HG02759 (cell line): ENCODE results near the gene MICAL2.

Experiments used
- ATAC-seq: cut with Tn5 transposase; IDR thresholded peaks from one replicate; pipeline ENCODE4 v1.9.1; 2021; ENCODE audit warnings: mild to moderate bottlenecking, moderate library complexity; ENCODE audit not compliant: unreplicated experiment

The MICAL2 gene

GRCh38 chr11:12280199-12280837 lies 169.9 kb downstream of the MICAL2 start:
- ATAC-seq: no peak

DNA sequence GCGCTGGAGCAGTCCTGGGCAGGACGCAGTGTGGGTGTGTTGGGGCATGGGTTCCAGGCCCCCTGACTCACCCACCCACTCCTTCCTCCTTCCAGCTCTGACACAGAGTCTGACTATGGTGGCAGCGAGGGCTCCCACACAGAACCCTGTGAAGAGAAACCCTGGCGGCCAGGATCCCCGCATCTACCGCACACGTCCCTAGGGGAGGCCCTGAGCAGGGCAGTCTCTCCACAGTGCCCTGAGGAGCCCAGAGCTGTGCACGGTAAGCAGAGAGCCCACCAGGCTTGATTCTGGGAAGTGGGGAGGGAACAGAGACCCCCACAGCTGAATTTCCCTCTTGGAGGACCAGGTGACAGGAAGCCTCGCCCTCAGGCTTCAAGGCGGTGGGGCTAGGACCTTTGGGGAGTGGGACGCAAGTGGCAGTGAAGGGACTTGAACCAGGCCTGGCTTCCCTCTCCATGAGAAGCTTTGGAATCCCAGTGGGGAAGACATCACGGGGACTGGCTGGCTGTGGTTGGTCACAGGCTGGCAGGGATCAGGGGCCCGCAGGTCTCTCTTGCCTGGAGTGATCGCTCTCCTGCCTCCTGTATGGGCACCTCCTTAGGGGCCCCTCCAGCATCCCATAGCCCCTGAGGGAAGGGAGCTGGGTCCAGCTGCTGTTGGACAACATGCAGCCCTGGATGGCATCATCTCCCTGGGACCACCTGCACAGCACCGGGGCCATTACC lies 170.6 kb downstream of the MICAL2 start:
- ATAC-seq: no peak

GRCh38 chr11:12281571-12282478 lies 171.4 kb downstream of the MICAL2 start:
- ATAC-seq: peak; percentile 54

GRCh38 chr11:12282676-12283075 lies 172.3 kb downstream of the MICAL2 start:
- no peak for ATAC-seq

DNA sequence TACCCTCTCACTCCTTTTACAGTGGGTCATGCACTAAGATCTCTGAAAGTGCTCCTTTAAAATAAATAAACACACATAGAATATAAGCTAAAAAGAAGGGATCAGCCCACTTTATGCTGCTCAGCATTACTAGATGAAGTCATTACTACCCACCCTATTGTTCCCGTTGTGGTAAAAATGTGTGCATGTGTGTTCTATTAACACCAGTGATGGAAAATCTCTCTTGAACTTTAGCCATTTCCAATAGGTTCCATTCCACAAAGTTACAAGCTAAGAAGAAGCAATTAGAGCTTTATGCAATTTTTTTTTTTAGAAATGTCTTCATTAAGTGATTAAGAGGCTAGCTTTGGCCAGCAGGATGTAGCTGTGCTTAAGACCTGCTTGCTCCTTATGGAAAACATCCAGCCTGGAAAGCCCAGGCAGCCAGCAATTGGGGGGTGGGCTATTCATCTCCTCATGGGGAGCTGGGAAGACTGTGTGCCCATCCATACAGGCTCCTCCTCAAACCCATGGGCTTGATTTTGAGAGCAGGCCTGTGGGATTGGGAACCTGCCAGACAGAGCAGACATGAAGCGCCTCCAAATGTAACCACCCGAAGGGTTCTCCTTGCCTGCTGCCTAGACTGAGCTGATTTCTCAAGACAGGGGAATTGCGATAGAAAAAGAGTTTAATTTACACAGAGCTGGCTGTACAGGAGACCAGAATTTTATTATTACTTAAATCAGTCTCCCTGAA lies 174.1 kb downstream of the MICAL2 start:
- ATAC-seq: no peak

DNA sequence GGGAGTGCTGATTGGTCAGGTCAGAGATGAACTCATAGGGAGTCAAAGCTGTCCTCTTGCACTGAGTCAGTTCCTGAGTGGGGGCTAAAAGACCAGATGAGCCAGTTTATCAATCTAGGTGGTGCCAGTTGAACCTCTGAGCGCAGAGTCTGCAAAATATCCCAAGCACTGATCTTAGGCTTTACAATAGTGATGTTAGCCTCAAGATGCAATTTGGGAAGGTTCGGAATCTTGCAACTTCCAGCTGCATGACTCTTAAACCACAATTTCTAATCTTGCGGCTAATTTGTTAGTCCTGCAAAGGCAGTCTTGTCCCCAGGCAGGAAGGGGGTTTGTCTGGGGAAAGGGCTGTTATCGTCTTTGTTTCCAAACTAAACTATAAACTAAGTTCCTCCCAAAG lies 174.7 kb downstream of the MICAL2 start:
- ATAC-seq: no peak

DNA sequence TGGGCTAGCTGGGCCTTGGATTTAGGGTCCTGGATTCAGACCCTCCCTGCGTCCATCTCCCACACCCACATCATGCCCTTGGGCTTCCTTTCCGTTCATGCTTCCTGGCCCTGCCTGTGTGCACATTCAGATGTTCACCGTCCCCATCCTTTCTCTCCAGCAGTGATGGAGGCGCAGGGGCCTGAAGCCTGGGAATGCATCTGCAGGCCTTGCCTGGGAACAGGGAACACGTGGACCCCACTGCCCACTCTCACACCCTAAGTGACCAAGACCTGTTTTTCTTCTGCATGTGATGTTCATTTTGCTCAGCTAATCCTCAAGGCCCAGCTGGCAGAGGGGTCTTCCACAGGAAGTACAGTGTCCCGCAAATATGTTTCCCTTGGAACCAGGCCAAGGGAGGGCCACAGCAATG lies 175.4 kb downstream of the MICAL2 start:
- ATAC-seq: no peak

DNA sequence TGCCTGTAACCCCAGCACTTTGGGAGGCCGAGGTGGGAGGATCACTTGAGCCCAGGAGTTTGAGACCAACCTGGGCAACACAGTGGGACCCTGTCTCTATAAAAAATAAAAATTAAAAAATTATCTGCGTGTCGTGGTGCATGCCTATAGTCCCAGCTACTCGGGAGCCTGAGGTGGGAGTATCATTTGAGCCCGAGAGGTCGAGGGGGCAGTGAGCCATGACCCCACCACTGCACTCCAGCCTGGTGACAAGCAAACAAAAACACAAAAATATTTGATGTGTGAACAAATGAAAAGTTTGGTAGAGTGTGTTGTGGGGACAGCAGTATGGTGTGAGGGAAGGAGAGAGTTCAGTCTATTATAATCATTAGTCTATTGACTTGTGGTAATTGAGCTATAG lies 176.2 kb downstream of the MICAL2 start:
- ATAC-seq: no peak

- ATAC-seq: no peak
Observed at GRCh38 chr11:12287009-12287373, 176.6 kb downstream of the MICAL2 start.

DNA sequence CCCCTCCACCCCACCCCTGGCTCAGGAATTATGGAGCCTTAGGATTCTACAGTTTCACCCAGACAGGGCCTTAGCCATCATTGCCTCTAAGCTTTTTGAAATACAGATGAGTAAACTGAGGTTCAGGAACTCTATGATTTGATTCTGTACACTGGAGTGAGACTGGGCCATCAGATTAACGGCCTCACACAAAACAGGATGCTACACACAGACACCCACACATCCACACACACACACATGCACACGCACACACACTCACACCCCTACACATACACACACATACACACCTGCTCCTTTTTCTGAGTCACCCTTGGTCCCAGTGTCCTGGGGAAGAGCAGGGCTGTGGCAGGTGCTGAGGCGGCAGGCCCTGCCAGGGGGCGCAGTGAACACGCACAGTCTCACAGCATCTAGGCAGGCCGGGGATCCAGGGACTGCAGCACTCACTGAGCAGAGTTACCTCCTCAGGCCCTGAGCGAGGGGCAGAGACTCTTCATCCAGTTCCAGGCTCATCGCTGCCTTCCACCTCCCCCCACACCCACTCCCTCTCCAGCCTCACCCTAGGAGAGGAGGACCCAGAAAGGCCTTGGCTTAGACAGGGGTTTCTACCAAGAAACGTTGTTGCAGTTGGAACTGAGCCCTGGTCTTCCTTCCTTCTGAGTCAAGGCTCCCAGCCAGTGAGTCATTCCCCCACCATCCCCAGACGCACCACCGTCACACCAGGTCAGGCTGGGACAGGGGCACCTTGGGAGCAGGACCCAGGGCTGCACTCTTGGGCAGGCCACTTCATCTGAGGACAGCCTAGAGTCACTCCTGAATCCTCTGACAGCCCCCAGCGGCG lies 177.2 kb downstream of the MICAL2 start:
- ATAC-seq: no peak

DNA sequence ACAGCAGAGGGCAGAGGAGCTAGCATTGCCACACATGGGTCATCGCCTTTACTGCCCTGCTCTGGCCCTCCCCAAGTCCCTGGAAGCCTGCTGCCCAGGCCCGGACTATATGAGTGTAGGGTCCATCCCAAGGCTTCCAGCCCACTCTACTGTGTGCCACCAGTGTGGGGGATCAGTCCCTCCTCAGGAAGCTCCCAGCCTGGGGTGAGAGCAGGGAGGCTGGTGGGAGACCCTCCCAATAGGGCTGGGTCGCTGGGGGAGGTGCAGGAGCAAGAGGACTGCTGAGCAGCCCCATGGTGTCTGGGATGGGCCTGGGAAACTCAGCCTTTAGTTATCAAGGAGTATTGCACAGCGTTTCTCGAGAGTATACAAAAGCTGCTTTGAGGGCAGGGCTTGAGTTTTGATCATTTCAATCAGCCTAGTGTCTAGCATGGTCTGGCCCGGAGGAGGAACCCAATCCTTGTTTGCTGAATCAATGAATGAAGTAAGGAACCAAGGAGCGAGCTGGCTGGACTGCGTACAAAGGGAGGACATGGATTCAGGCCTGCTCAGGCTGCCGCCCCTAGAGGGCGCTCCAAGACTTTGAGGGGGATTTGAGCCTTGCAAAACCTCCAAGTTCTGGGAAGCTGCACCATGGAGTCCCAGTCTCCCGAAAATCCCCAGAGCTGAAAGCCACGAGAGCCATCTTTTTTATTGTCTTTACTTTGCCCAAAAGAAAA lies 178.0 kb downstream of the MICAL2 start:
- no peak for ATAC-seq

GRCh38 chr11:12288931-12289666 lies 178.7 kb downstream of the MICAL2 start:
- no peak for ATAC-seq

DNA sequence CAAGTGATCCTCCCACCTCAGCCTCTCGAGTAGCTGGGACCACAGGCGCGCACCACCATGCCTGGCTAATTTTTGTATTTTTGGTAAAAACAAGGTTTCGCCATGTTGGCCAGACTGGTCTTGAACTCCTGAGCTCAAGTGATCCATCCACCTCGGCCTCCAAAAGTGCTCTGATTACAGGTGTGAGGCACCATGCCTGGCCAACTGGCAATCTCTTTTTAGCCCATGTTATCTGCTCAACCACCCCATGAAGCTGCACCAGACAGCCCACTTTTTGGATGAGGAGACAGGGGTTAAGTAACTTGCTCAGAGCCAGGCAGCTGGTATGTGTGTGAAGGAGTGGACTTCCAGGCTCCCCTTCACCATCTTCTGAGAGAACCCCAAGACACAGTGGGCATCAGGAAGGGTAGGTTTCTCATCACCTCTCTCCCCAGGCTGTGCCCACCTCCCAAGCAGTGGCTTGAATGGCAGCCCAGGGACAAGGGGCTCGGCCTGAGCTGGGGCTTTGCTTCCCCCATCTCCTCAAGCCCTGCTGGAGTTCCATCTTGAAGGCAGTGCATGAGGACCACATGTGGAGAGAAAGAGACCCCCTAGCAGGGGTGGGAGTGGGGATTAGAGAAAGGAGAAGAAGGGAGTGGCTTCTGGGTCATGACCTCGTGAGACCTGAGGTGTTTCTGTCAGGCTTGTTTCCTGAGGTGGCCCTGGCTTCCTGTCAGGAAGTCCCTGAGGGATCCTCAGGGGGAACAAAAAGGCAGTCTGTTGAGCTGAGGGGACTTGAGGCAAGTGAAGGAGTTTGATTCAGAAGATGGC lies 179.5 kb downstream of the MICAL2 start:
- no peak for ATAC-seq

- no peak for ATAC-seq
Observed at GRCh38 chr11:12290477-12290922, 180.1 kb downstream of the MICAL2 start.

DNA sequence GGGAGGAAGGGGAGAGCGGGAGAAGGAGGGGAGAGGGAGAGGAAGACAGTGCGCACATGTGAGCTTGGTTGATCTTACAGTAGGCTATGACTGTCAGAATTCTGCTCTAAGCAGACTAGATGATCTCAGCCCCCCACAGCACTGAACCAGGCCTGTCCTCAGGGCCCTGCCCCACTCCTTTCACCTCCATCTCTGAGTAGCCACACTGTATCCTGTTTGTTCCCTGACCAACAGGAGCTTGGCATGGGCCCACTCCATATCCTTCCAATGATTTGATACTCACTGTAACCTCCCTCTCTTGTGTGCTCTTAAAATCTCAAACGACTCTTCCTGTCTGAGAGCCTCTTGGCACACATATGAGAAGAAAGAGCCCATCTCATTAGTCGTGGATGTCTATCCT lies 180.9 kb downstream of the MICAL2 start:
- ATAC-seq: no peak

DNA sequence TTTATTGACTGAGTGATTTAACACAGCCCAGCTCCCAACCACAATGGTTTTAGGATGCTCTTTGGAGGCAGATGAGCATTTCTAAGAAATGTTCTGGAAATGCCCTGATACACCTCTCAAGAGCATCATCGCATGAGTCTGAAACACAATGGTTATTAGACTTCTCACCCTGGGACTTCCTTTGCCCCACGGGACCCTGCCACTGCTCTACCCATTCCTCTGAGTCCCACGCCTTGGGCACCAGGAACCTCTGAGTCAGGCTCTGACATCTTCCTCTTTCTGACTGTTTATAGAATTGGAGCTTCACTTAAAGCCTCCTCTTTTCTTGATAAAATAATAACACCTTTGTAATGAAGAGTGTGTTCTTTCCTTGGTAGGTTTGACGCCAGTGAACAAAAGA lies 181.4 kb downstream of the MICAL2 start:
- ATAC-seq: no peak

GRCh38 chr11:12292766-12293165 lies 182.4 kb downstream of the MICAL2 start:
- no peak for ATAC-seq

GRCh38 chr11:12293486-12293885 lies 183.1 kb downstream of the MICAL2 start:
- no peak for ATAC-seq
